HFFc6 (cell line): ENCODE measurements around the gene PTDSS2. TPM values are rescaled to one million over a fixed set of nuclear protein-coding genes. Genes with fewer than 3 reads are reported as not detected.

Experiments
- DNase-seq: peaks from one replicate; pipeline ENCODE4 v3.0.0-alpha.2; 2018
- H3K27ac Mint-ChIP-seq: 2 replicates; pipeline ENCODE4 v1.8.0; 2020; ENCODE audit warnings: mild to moderate bottlenecking, mixed read lengths
- H3K27me3 Mint-ChIP-seq: 2 replicates; pipeline ENCODE4 v1.8.0; 2021; ENCODE audit warnings: mild to moderate bottlenecking, moderate library complexity, mixed read lengths; ENCODE audit not compliant: insufficient read depth
- H3K36me3 Mint-ChIP-seq: 2 replicates; pipeline ENCODE4 v1.8.0; 2021; ENCODE audit warnings: low read depth, mixed read lengths
- H3K4me1 Mint-ChIP-seq: 2 replicates; pipeline ENCODE4 v1.8.0; 2020; ENCODE audit warnings: low read depth, mixed read lengths
- H3K4me3 Mint-ChIP-seq: 2 replicates; pipeline ENCODE4 v1.8.0; 2020; ENCODE audit warnings: mild to moderate bottlenecking, moderate library complexity, mixed read lengths
- H3K9me3 Mint-ChIP-seq: 2 replicates; pipeline ENCODE4 v1.8.0; 2020; ENCODE audit warnings: mild to moderate bottlenecking, mixed read lengths
- CTCF ChIP-seq: fragments of 200-600 bp; sonication (generic); IDR thresholded peaks from 2 replicates; pipeline ENCODE4 v1.5.0; 2021; ENCODE audit warnings: antibody characterized with exemption, mild to moderate bottlenecking
- total RNA-seq, 6 experiments: library from RNA; stranded (reverse); fragmentation: NEBNext Ultra II Directional; extraction: Animal tissue kit (Norgen Biotek cat#: 25700); gene quantifications; 2 replicates in 1 of 6; 3 replicates in 5 of 6; pipeline ENCODE4 v1.2.3, GENCODE V29; 2021

The PTDSS2 gene
- total RNA-seq, 6 experiments from 2014 or later, result 23.3 to 34.5 (median 27.2) TPM

- TF ChIP-seq CTCF, result no peak
- DNase-seq, result no peak
- peaks cover 2% of the 10 kb centered on the region; the same call in 1 of the 2 replicates for H3K36me3 Mint-ChIP-seq
Measured at GRCh38 chr11:528815-529727, 79.0 kb downstream of the PTDSS2 start.

GRCh38 chr11:529728-530411, 79.8 kb downstream of the PTDSS2 start:
- H3K27me3 Mint-ChIP-seq, result peaks cover 2% of the 10 kb centered on the region; the same call in 1 of the 2 replicates

More at GRCh38 chr11:528815-529727, 79.0 kb downstream of the PTDSS2 start:
- Mint-ChIP-seq H3K4me3 (no peak overlapping the region), H3K27me3 (peaks cover 2% of the 10 kb centered on the region; the same call in 1 of the 2 replicates), H3K9me3 (no peaks in the 10 kb centered on the region), H3K4me1 (no peaks in the 10 kb centered on the region; the same call in 1 of the 2 replicates), H3K27ac (no peak overlapping the region)

GRCh38 chr11:530960-531831, 81.1 kb downstream of the PTDSS2 start:
- Mint-ChIP-seq H3K27me3 (peaks cover 2% of the 10 kb centered on the region), H3K27ac (no peak overlapping the region), H3K4me3 (no peak overlapping the region), H3K4me1 (no peaks in the 10 kb centered on the region; the same call in 1 of the 2 replicates), H3K9me3 (no peaks in the 10 kb centered on the region), H3K36me3 (no peaks in the 10 kb centered on the region)
- no peak for TF ChIP-seq CTCF
- no peak for DNase-seq

More at GRCh38 chr11:529728-530411, 79.8 kb downstream of the PTDSS2 start:
- DNase-seq, result no peak
- TF ChIP-seq CTCF, result no peak
- Mint-ChIP-seq H3K27ac (no peak overlapping the region), H3K4me1 (no peaks in the 10 kb centered on the region; the same call in 1 of the 2 replicates), H3K4me3 (no peak overlapping the region), H3K9me3 (no peaks in the 10 kb centered on the region), H3K36me3 (no peaks in the 10 kb centered on the region)

GRCh38 chr11:531919-532526, 81.9 kb downstream of the PTDSS2 start:
- Mint-ChIP-seq H3K4me1 (no peaks in the 10 kb centered on the region), H3K27ac (no peak overlapping the region), H3K9me3 (no peaks in the 10 kb centered on the region), H3K27me3 (peaks cover 2% of the 10 kb centered on the region), H3K36me3 (no peaks in the 10 kb centered on the region), H3K4me3 (no peak overlapping the region)
- DNase-seq, result no peak
- no peak for TF ChIP-seq CTCF
